HEK293 (cell line): ENCODE measurements around the gene RAB13.

ENCODE experiments used
- CTCF ChIP-seq: fragments of 450-650 bp; formaldehyde crosslinking; IDR thresholded peaks from 2 replicates; pipeline ENCODE4 v1.5.1; 2016; ENCODE audit warnings: missing biosample characterization, missing genetic modification characterization
- KLF16 ChIP-seq: fragments of 450-650 bp; formaldehyde crosslinking; IDR thresholded peaks from 2 replicates; pipeline ENCODE4 v1.5.1; 2017; ENCODE audit warnings: missing biosample characterization, missing genetic modification characterization
- TCF7L2 ChIP-seq: IDR thresholded peaks from 2 replicates; pipeline ENCODE4 v1.6.1; 2011; ENCODE audit warnings: low read depth, mild to moderate bottlenecking, inconsistent platforms, low read length, moderate library complexity, borderline replicate concordance
- ZFP37 ChIP-seq: fragments of 450-650 bp; formaldehyde crosslinking; IDR thresholded peaks from 2 replicates; pipeline ENCODE4 v1.5.1; 2016; ENCODE audit warnings: missing biosample characterization, missing genetic modification characterization
- ZNF175 ChIP-seq: fragments of 450-650 bp; formaldehyde crosslinking; IDR thresholded peaks from 2 replicates; pipeline ENCODE4 v1.5.1; 2016; ENCODE audit warnings: missing biosample characterization, missing genetic modification characterization
- ZNF221 ChIP-seq: fragments of 450-650 bp; formaldehyde crosslinking; IDR thresholded peaks from 2 replicates; pipeline ENCODE4 v1.5.1; 2017; ENCODE audit warnings: missing biosample characterization, missing genetic modification characterization, borderline replicate concordance
- ZNF239 ChIP-seq: fragments of 450-650 bp; formaldehyde crosslinking; IDR thresholded peaks from 2 replicates; pipeline ENCODE4 v1.5.1; 2016; ENCODE audit warnings: missing biosample characterization, missing genetic modification characterization
- ZNF560 ChIP-seq: fragments of 450-650 bp; formaldehyde crosslinking; IDR thresholded peaks from 2 replicates; pipeline ENCODE4 v1.5.1; 2017; ENCODE audit warnings: missing biosample characterization, missing genetic modification characterization, borderline replicate concordance
- ZNF654 ChIP-seq: fragments of 450-650 bp; formaldehyde crosslinking; IDR thresholded peaks from 2 replicates; pipeline ENCODE4 v1.5.1; 2016; ENCODE audit warnings: low read depth, missing biosample characterization, missing genetic modification characterization
- ZNF768 ChIP-seq: fragments of 450-650 bp; formaldehyde crosslinking; IDR thresholded peaks from 2 replicates; pipeline ENCODE4 v1.5.1; 2018; ENCODE audit warnings: missing biosample characterization, mild to moderate bottlenecking, missing genetic modification characterization
- ZXDB ChIP-seq: fragments of 450-650 bp; formaldehyde crosslinking; IDR thresholded peaks from 2 replicates; pipeline ENCODE4 v1.5.1; 2016; ENCODE audit warnings: missing biosample characterization, missing genetic modification characterization
- TF ChIP-seq, protein P1 (sequence below): fragments of 450-650 bp; formaldehyde crosslinking; IDR thresholded peaks from 2 replicates; pipeline ENCODE4 v1.5.1; 2016; ENCODE audit warnings: missing biosample characterization, missing genetic modification characterization, low read depth
- TF ChIP-seq, protein P2 (sequence below): fragments of 450-650 bp; formaldehyde crosslinking; IDR thresholded peaks from 2 replicates; pipeline ENCODE4; 2016; ENCODE audit warnings: missing biosample characterization, missing genetic modification characterization

- TF ChIP-seq CTCF (tag by site-specific recombination) (no peak), ZNF239 (tag by site-specific recombination) (no peak), ZNF768 (tag by site-specific recombination) (no peak), ZNF560 (tag by site-specific recombination) (no peak), KLF16 (tag by site-specific recombination) (no peak), ZNF175 (tag by site-specific recombination) (no peak), ZFP37 (tag by site-specific recombination) (no peak), ZNF654 (tag by site-specific recombination) (no peak), ZXDB (tag by site-specific recombination) (no peak), TCF7L2 (no peak), ZNF221 (tag by site-specific recombination) (no peak)
- TF ChIP-seq, protein P1, sequence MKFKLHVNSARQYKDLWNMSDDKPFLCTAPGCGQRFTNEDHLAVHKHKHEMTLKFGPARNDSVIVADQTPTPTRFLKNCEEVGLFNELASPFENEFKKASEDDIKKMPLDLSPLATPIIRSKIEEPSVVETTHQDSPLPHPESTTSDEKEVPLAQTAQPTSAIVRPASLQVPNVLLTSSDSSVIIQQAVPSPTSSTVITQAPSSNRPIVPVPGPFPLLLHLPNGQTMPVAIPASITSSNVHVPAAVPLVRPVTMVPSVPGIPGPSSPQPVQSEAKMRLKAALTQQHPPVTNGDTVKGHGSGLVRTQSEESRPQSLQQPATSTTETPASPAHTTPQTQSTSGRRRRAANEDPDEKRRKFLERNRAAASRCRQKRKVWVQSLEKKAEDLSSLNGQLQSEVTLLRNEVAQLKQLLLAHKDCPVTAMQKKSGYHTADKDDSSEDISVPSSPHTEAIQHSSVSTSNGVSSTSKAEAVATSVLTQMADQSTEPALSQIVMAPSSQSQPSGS: no peak
- TF ChIP-seq, protein P2, sequence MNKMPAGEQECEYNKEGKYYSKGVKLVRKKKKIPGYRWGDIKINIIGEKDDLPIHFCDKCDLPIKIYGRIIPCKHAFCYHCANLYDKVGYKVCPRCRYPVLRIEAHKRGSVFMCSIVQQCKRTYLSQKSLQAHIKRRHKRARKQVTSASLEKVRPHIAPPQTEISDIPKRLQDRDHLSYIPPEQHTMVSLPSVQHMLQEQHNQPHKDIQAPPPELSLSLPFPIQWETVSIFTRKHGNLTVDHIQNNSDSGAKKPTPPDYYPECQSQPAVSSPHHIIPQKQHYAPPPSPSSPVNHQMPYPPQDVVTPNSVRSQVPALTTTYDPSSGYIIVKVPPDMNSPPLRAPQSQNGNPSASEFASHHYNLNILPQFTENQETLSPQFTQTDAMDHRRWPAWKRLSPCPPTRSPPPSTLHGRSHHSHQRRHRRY (tag by site-specific recombination): no peak
These were observed 17.2 kb downstream of the RAB13 start for GRCh38 chr1:153968972-153969371.
